ENCODE data around the gene TFAP2D. TPM values are rescaled to one million over a fixed set of nuclear protein-coding genes. Genes with fewer than 3 reads are reported as not detected.

The TFAP2D gene
- total RNA-seq, 1 donor from 2014 or later = not detected

- peaks cover 12% of the 10 kb centered on the region for H3K4me1 Mint-ChIP-seq
Measured at GRCh38 chr6:50815436-50816114, 102.2 kb downstream of the TFAP2D start.

GRCh38 chr6:50816115-50816675 is 102.9 kb downstream of the TFAP2D start:
- peak; percentile 93 for TF ChIP-seq CTCF (IDR thresholded peaks at IDR 0.05; ENCODE audit: unreplicated experiment)
- no peaks in the 10 kb centered on the region for H3K36me3 Mint-ChIP-seq
- H3K27ac Mint-ChIP-seq = peak overlapping the region; percentile 68
- peaks cover 56% of the 10 kb centered on the region for H3K27me3 Mint-ChIP-seq (ENCODE audit: low read depth)
- H3K4me3 Mint-ChIP-seq = peak overlapping the region; percentile 90
- H3K4me1 Mint-ChIP-seq = peaks cover 17% of the 10 kb centered on the region
- H3K9me3 Mint-ChIP-seq = no peaks in the 10 kb centered on the region
- peak; percentile 58 to 88 for DNase-seq (ENCODE audit: low spot score in 2 of 2, unreplicated experiment in 2 of 2)

More at GRCh38 chr6:50815436-50816114, 102.2 kb downstream of the TFAP2D start:
- Mint-ChIP-seq H3K27ac (peak overlapping the region; percentile 68), H3K9me3 (no peaks in the 10 kb centered on the region), H3K4me3 (peak overlapping the region; percentile 90), H3K36me3 (no peaks in the 10 kb centered on the region), H3K27me3 (ENCODE audit: low read depth) (peaks cover 50% of the 10 kb centered on the region)
- TF ChIP-seq CTCF (IDR thresholded peaks at IDR 0.05; ENCODE audit: unreplicated experiment) = no peak
- DNase-seq (ENCODE audit: low spot score in 2 of 2, unreplicated experiment in 2 of 2) = no peak

DNA sequence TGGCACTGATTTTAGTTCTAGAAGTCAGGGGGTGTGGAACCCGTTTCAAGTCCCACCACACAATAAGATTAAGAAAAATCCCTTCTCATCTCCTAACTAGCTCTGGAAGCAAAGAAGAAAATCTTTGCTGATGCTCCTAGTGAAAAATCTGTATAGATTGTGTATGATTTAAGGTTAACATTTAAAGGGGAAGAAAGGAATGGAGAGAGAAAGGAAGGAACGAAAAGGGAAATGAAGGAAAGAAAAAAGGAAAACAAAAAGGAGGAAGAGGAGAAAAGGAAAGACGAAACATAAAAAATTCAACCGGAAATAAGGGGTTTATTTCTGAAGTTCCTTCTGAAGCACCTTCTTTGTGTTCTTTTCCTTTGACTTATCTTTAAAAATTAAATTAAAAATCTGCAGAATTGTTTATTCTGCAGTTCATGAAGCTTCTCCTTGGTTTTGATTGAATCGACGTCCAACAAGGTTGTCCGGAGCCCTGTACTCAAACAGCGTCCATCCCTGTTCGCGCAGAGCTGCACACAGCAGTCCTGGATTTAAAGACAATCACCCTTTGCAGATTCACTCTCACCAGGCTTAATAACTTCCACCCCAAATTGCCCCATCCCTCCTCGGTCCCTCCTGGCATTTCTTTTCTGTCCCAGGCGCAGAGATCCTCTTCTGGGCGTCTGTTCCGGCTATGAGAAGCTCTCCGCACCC is 103.8 kb downstream of the TFAP2D start:
- no peak for TF ChIP-seq CTCF (IDR thresholded peaks at IDR 0.05; ENCODE audit: unreplicated experiment)
- Mint-ChIP-seq H3K27me3 (ENCODE audit: low read depth) (peaks cover 64% of the 10 kb centered on the region), H3K9me3 (no peaks in the 10 kb centered on the region), H3K27ac (no peak overlapping the region), H3K4me1 (peaks cover 24% of the 10 kb centered on the region), H3K36me3 (no peaks in the 10 kb centered on the region), H3K4me3 (no peak overlapping the region)
- no peak for DNase-seq (ENCODE audit: low spot score in 2 of 2, unreplicated experiment in 2 of 2)

GRCh38 chr6:50817646-50817950 is 104.3 kb downstream of the TFAP2D start:
- no peak for DNase-seq (ENCODE audit: low spot score in 2 of 2, unreplicated experiment in 2 of 2)
- H3K9me3 Mint-ChIP-seq = no peaks in the 10 kb centered on the region
- peaks cover 28% of the 10 kb centered on the region for H3K4me1 Mint-ChIP-seq
- H3K4me3 Mint-ChIP-seq = no peak overlapping the region
- no peaks in the 10 kb centered on the region for H3K36me3 Mint-ChIP-seq
- no peak for TF ChIP-seq CTCF (IDR thresholded peaks at IDR 0.05; ENCODE audit: unreplicated experiment)
- H3K27ac Mint-ChIP-seq = no peak overlapping the region
- peaks cover 69% of the 10 kb centered on the region for H3K27me3 Mint-ChIP-seq (ENCODE audit: low read depth)

DNA sequence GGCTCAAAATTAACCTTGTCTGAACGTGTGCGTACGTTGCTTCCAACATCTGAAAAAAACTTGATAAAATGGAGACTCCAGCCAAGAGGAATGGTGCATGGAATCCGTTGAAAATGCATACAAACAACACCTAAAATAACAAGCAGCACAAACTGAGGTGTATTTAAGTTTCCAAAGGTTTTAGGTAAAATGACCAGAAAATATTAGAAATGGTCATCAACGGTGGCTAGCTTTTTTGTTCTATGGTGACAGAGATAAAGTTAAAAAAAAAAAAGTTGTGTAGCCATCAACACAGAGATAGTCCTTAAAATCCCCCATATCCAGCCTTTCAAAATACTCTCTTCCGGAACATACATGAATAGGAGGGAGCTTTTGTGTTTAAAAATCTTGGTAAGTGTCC is 104.7 kb downstream of the TFAP2D start:
- Mint-ChIP-seq H3K9me3 (no peaks in the 10 kb centered on the region), H3K36me3 (no peaks in the 10 kb centered on the region), H3K4me1 (peaks cover 30% of the 10 kb centered on the region), H3K27ac (no peak overlapping the region), H3K27me3 (ENCODE audit: low read depth) (peaks cover 74% of the 10 kb centered on the region), H3K4me3 (no peak overlapping the region)
- no peak for TF ChIP-seq CTCF (IDR thresholded peaks at IDR 0.05; ENCODE audit: unreplicated experiment)
- no peak for DNase-seq (ENCODE audit: low spot score in 2 of 2, unreplicated experiment in 2 of 2)
